ENCODE data around the gene PYGO2.
A peak's percentile ranks its signal among the peaks of the same experiment; 100 is the strongest.

Gene PYGO2

DNA sequence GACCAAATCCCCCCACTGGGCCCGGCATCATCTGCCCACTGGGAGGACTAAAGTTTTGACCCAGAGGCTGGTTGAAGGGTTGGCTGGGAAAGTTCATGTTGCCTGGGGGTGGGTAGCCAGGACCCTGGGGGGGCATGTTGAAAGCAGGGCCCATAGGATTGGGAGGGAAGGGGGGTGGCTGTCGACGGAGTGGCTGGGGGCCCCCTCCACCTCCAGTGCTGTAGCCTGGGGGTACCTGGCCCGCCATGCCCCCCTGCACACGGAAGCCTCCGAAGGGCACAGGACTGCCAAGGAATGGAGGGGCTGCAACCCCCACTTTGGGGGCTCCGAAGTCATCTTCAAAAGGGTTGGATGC is 2.2 kb downstream of the PYGO2 start:
- no peak for DNase-seq

DNA sequence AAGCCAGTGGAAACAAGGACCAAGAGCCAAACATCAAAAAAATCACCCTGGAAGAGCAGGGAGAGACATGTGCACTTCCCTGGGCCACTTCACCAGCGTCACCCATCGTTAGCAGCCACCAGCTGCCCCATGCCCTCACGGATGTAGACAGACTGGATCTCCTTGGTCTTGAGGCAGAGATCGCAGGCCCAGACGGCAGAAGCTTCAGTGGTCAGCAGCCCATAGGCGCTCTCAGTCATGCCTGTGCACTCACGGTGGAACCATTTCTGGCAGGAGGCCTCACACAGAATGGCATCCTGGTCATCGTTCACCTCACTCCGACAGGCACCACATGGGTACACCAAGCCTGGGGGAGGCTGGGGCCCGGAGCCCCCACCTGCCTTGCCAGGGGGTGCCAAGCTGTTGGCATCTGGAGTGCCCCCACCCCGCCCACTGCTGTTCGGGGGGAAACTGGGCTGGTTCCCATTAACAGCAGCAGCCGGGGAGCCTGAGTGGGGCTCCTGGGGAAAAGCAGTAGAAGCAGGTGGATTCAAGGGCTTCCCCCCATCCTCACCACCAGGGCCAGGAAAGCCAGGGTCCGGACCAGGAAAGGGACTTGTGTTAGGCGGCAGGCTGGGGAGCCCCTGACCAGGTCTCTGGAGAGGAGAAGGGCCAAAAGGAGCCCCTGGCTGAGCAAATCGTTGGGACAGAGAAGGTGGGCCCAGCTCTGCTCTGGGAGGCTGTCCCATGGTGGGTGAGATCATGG is 2.7 kb downstream of the PYGO2 start:
- DNase-seq: no peak

DNA sequence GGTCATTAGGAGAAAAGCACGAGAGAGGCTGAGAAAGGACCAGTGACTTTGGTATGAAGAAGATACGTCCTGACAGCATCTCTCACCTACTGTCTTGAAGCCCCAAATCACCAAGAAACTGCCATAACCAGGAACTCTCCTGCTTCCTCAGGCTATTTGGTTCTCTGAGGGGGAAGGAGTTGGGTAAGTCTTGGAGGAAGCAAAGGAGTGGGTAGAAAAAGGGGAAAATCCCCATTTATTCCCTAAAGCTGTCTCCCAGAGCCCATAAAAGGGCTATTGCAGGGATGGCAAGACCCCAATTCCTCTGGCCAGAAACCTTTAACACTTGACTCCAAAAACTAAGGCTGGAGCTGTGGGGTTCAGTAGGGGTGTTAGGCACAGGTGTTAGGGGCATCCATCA is 3.5 kb downstream of the PYGO2 start:
- DNase-seq: no peak

DNA sequence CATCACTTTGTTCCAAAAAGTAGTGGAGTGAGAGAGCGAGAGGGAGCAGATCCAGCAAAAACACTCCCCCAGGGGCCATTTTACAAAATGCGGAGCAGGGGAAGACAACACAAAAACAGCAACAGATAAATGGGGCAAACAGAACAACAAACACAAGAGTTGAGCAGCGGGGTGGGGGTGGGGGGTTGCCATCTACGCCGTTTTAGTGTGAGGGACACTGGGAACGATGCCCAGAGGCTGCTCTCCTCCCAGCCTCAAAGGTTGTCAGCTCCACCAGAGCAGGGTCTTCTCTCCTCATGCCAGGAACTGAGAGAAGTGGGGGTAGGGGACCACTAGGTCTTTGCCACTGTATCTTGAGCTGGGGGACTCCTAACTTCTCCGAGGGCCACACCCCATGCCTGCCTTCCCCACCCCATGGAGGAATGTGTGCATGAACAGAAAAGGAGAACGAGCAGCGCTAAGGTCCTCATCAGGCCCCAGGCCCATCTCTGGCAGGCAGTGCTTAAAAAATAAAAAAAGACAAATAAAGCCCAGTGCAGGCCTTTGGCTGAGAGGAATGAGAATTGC is 4.4 kb downstream of the PYGO2 start:
- no peak for DNase-seq

DNA sequence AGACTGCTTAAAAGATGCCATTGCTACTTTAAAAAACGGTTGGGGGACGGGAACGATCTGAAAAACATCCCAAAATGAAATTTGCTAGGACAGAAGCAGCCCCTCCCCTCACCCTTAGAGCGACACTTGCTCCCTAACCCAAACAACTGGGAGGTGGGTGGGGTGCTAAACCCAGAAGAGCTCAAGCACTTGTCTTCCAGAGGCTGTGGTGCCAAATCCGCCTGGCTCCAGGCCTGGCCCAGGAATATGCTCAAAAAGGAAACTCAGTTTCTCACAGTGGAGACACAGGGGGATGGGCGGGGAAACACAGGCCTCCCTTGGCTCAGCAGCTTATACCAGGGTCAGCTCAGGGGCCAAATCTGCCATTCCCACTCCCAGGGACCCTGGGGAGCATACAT is 5.0 kb downstream of the PYGO2 start:
- no peak for DNase-seq

DNA sequence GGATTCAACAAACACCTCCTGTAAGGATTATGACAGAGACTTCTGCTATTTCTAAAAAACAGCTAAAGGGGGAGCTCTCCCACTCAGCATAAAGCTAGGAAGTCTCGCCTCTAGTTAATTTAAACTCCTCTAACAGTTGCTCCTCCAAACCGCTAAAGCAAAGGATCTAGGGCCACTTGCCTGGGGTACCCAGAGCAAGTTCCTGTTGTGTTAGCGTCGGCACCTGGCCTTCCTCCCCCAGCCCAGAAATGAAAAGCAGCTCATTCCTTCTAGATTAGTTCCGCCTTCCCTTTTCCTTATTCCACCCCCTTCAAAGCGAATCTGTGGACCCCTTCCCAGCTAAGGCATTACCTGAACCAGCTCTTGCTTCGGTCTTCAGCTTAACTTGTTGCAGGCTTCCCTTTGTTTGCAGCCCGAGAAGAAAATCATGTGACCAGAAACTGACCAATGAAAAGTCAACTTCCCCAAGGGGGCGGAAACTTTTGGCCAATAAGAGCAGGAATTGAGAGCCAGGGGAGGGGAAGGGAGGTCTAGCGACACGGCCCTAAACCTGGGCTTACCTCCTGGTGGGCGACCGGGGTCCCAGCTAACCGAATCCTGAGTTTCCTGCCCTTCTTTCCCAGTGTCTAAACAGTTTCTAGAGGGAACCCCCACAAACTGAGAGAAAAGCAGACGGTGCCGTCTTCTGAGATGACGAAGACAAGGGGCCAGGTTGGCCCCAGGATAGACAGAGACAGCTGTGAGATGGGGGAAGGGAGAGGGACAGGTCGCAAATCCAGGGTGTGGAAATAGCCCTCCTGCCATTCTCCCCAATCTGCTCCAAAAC is 5.7 kb downstream of the PYGO2 start, which contains the start of gene PBXIP1:
Gene PBXIP1 (minus strand): TSS at position 382 of the 826 bp plus-strand sequence. CDS start 2,378 bp downstream, outside the sequence.
- DNase-seq: peak; percentile 85

DNA sequence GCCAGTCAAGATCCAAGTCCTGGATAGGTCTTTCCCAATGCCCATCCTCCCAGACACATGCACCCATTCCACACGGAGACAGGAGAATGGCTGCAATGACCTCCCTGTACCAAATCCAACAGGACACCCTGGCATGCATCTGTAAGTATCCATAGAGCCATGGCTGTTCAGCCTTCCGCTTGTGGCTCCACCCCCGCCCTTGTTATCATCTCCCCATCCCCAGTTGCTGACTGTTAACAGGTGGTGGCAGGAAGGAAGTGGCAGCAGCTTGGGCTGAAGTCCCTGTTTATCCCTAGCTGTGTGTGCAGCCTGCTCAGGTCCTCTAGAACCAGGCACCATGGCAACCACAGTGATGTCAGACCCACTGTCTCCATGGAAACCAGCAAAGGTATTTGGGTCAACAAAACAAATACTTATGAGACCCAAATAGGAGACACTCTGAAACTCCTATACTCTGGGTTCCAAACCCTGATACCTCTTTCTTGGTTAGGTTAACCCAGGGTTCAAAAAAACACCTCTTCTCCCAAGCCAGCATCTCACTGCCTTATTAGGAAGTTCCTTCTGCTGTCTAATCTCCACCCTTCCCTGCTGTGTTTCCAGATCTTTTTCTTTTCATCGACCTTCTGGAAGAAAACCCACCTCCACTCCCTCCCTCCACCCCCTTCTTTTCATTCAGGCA is 6.4 kb downstream of the PYGO2 start:
- peak; percentile 93 for DNase-seq

DNA sequence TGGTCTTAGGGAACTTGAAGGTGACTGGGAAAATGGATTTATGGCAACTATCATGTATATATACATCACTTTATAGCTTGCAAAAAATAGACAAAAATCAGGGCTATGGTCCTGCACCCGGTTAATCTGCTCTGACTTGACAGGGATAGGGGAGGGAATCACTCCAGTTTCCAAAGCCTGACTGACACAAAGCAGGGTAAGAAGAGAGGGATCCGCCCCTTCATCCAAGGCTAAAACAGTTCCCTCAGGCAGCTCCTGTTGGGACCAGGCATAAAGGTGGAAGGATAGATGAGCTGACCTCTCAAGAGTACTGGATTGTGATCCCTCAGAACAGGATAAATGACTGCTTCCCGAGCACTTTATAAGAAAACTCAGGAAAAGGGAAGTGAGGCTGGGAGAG is 7.0 kb downstream of the PYGO2 start:
- DNase-seq: no peak

DNA sequence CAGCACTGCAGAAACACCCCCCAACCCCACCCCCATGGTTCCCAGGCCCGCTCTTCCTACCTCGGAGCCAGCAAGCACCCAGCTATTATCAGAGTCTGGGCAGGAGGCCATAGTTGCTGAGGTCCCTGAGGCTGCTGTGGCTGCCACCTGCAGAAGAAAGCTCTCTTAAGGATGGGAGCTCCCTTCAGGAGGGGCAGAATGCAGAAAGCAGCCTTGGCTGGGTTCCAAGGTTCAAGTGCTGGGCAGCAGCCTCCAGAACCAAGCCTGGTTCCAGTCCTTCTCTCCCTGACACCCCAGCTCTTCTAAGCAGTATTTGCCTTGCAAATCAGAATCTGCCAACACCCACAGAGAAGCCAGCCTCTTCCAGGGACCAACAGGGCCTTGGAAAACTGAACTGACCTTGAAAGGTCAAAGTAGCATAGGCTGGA is 8.0 kb downstream of the PYGO2 start:
- DNase-seq: no peak

DNA sequence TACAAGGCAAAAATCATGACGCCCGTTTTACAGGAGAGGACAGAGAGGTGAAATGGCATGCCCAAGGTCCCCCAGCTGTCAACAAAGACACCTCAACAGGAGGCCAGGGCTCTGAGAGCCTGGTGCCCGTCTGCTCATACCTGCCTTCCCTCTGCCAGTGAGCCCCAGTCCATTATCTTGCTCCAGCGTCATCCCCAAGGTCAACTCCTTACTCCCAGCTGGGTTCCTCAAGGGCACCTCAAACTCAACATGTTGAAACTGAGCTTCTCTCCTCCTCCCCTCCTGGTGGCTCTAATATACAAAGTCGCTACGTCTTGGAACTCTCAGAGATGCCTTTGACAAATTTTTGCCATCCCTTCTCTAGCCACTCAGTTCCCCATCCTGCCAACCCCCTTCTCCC is 8.9 kb downstream of the PYGO2 start:
- no peak for DNase-seq

DNA sequence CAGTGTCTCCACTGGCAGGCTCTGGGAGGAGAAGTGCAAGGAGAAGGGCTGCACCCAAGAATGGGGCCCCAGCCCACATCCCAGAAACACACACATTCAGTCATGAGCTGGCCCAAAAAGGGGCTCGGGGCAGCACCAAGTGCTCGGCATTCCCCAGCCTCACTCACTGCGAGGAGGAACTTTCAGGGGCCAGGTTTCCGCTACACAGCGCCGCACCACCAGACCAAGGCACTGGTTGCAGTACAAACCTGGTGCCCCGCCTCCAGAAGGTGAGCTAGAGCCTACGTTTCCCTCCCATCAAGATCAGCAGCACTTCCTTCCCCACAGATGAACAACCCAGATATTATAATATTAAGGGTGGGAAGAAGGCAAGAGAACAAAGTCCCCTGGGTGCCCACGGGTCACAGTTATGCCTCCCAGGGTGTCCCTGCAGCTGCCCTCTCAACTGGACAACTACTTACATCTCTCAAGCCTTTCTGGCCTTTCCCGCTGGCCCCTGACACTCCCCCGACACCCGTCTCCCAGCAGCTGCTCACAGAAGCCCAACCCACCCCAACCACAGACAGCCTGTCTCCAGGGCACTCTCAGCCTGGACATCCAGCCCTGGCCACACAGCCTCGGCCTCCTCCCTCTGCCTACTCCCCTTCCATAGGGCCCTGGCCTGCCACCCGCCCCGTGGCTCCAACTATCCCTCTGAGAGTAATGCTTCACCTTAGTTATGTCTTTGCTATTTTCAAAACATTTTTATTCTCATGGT is 9.5 kb downstream of the PYGO2 start:
- DNase-seq: peak; percentile 84

DNA sequence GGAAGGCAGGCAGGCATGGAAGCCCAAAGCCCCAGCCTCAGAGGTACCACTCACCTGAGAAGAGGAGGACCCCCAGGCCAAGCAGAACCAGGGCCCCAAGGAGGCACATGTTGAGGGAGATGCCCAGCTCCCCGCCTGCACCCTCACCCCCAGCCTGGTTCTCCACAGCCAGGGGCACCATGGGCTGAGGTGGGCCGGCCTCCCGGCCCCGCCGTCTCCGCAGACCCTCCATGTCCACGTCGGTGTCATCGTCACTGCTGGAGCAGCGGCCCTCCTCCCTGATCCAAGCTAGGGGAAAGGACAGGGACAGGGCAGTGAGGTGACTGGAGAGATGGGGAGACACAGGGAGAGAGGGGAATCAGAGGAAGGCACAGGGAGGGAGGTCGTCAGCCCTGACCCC is 13.5 kb downstream of the PYGO2 start:
- no peak for DNase-seq

DNA sequence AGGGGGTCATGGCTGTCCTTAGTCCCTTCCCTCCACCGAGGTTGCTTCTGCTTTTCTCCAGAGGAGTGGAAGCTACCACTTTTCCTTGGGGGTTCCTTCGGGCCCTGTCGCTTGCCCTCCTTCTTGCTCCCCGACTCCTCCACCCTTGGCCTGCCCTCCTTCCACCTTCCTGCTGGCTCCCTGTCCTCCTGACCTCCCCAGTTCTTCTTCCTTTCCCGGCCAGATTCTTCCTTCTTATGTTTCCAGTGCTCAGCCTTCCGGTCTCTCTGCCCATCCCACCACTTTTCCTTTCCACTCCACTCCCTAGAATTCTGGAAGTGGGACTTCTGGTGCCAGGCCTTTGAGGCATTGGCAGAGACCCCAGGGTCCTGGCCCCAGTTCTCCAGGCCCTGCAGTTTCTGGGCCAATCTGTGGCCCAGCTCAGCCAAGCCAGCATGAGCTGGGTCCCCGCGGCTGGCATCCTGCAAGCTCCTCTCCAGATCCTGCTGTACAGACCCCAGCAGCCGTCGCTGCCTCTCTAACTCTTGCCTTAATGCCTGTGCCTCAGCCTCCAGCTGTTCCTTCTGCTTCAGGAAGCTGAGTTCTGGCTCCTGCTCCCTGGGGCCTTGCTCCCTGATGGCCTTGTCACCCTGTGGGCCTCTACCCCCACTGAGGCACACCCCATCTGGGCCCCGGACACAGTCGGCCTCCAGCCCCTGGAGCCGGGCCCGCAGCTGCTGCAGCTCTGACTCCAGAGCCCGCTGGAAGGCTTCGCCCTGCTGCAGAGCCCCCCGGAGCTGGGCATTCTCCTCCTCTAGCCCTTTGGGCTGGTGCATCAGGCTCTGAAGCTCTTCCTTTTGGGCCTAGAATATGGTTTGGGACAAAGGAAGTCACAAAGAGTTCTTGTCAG is 15.4 kb downstream of the PYGO2 start:
- DNase-seq: no peak

DNA sequence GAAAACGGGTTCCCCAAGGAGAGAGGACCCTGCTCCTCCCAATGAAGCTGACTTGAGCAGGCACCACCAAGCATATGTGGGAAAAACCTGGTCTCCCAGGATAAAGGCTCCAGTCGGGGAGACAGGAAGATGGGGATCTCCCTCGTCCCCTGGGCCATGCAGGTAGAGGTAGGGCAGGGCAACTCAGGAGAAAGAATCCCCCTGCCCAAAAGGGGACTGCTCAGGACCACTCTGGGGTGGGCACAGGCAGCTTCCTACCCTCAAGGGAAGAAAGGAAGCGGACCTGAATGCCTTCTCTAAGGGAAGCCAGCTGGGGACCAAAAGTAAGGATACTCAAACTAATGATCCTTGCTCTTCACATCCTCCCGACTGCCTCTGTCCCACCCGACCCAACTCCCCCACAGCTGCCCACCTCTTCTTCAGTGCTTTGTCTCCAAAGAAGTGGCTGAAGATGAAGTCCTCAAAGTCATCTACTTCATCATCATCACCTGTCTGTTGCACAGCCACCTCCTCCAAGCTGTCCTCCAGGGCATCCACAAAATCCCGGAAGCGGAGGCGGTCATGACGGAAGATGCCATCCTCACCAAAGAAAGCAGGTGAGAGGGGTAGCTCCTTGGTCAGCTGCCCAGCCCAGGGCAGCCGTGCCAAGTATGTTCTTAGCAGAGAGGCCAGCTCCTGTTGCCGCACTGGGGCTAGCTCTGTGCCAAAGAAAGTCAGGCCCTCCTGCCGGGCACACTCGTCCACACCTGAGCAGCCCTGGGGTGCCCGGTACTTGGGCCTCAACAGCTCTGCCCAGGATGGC is 16.2 kb downstream of the PYGO2 start:
- no peak for DNase-seq

DNA sequence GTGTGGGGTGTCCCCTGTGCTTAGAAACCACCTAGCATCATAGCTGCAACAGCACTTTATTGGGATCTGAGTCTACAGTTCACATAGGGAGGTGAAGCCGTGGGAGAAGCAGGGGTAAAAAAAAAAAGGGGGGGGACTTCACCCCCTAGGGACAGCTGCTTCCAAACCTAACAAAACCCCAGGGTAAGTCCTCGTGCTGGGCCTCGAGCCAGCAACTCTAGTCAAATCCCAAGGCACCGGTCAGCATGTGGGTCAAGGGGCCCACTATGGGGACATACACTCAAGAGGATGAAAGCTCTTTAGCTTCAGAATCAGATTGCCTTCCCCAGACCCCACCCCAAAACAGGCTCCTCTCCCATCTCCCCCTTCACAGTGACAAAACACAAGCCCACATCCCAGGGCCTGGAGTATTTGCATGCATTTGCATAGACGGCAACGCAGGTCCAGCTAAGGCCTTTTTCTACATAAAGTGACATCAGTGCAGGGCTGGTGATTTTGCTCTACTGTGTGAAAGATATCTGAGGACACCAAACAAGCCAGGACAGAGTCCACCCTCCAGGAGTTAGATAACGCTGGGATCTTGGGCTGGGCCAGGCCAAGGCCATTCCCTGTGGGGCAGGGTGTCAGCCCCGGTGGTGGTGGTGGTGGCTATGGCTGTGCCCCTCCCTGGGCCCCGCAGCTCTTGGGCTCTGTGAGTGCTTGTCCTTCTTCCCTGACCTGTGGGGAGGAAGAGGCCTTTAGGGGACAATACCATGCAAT is 17.0 kb downstream of the PYGO2 start:
- DNase-seq: no peak

DNA sequence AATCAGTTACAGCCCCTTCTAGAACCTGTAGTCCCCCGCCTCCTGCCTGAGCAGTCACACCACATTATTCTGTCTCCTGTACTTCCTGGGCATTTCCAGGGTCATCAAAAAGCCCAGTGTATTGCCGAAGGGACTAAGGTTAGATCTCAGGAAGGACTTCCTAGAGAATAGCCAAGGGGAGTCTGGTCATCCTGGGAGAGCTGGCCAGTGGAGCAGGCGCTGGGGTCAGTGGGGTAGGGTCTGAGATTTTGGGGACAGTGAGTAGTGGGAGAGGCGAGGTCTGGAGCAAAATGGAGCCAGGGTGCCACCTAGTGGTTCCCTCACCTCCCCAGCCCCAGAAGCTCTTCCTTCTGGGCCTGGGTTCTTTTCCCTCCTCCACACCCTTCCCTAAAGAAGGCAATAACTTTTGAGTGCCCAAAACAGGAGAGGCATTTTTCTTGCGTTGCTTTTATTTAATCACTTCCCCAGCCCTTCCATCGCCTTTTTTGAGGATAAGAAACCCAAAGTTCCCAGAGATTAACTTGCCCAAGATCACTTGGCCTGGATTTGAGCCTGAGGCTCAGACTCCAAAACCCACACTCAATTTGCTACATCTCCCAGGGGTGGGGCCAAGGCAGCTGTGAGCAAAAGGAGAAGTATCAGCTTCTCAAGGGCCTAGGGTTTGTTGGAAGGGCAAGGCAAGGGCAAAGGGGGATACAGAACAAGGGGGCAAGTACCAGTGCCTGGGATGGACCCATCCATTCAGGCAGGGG is 17.8 kb downstream of the PYGO2 start:
- peak; percentile 61 for DNase-seq

DNA sequence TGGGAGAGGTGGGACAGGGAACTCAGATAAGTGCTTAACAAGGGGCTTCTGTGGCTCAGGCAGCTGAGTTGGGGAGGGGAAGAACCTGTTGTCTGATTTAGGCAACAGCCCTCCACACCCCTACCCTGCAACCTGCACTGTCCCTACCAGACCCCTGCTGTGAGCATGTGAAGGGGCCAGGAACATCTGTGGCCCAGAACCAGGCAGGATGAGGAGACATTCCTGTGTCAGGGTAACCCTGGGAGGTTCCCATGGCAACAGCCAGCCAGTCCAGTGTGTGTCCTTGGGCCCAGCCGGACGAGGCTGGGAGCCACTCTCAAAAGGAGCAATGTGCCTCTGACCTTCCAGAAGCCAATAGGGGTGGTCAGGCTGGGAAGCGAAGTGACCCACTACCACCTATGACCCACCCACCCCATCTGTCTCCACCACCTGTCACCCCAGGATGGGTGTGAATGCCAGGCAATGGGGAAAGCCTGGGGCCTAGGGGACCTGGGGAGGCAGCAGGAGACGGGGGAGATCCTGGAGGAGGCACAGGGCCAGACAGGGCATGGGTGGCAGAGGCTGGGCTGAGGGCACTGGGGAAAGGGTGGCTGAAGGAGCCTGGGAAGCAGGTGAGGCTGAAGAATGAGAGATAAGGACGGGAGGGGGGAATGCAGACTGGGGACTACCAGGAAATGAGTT is 20.1 kb downstream of the PYGO2 start:
- DNase-seq: no peak

DNA sequence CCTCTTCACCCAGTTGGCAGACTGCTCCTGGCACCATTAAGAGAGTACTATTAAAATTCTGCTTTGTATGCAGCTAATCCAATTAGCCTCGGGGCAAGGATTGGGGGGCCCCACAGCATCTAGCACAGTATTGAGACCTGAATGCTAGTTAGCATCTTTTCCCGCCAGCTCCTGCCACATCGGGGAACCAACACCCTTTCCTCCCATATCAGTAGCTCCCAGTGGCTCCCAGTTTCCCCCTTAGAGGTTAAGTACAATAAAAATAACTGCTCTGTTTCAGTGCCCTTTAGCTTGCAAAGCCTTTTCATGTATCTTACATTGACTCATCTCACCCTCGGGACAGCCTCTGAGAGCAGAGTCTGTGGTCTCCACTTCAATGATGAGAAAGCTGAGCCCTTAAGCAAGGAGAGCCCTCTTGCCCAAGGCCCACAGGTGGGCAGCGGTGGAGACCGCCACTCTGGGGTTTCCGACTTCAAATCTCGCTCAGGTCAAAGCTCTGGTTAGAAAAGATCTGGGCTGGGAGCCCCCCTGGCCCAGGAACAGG is 20.9 kb downstream of the PYGO2 start:
- DNase-seq: no peak

Measured in CD4-positive, alpha-beta T cell treated with Interleukin-6 for 4 hours (primary cell).